Cardiac atrium fibroblast (primary cell): Measurements from ENCODE around the gene GBP3. TPM values are rescaled to one million over a fixed set of nuclear protein-coding genes. Genes with fewer than 3 reads are reported as not detected.

Experiments
- total RNA-seq: library from RNA; depleted of rRNA; stranded (reverse); fragments of >200 nt; gene quantifications from 2 replicates; pipeline ENCODE4 v1.2.3, GENCODE V29; 2015

Gene GBP3
- 16.5 and 20.9 TPM in 2 replicates for total RNA-seq

GRCh38 chr1:89022167-89022959 lies at the start of gene GBP3:
GBP3 (minus strand) TSS chr1:89022866; CDS start chr1:89020721, 2,145 bp downstream.

GRCh38 chr1:89065079-89065868 lies 42.6 kb upstream of the GBP3 start, which contains the start of gene GBP1:
GBP1 (minus strand) TSS chr1:89065208; CDS start chr1:89063234, 1,974 bp downstream.

Other genes with a start within 250 kb of the GBP3 start
- 30.5 and 34.1 TPM in 2 replicates for gene GTF2B, start 131.3 kb downstream of the GBP3 start, total RNA-seq
- 42.6 and 53.1 TPM in 2 replicates for gene KYAT3, start 30.2 kb downstream of the GBP3 start, total RNA-seq
- gene RBMXL1, start 30.2 kb downstream of the GBP3 start, total RNA-seq, result 8.1 and 13.9 TPM in 2 replicates
- 14.6 and 19.7 TPM in 2 replicates for gene GBP1, start 42.3 kb upstream of the GBP3 start, total RNA-seq
- 9.6 and 12.6 TPM in 2 replicates for gene GBP2, start 103.2 kb upstream of the GBP3 start, total RNA-seq
- gene GBP7, start 153.1 kb upstream of the GBP3 start, total RNA-seq, result not detected in 2 replicates
- 0.54 and 0.81 TPM in 2 replicates for gene GBP4, start 176.1 kb upstream of the GBP3 start, total RNA-seq
- 0.16 and 0.36 TPM in 2 replicates for gene GBP5, start 250.0 kb upstream of the GBP3 start, total RNA-seq